ENCODE measurements around the gene RNF223. TPM values are rescaled to one million over a fixed set of nuclear protein-coding genes. Genes with fewer than 3 reads are reported as not detected.

The RNF223 gene
- total RNA-seq, 1 experiment from 2014 or later = not detected

DNA sequence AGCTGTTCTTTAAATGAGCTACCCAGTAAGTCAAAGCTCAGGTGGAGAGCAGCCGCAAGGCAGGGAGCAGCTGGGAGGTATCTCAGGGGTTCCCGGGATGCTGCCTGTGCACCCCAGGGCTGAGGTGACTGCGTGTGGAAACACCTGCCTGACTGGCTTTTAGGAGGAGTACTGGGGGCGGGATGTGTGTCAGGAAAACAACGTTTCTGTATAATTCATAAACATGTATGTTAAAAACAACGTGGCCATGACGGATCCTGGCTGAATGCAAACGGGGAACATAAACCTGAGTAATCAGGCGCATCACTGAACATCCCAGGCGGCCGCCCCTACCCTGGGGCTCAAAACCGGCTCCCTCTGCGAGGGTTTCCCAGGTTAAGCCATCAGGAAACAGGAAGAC is 40.3 kb upstream of the RNF223 start:
- Histone ChIP-seq H3K27me3 (ENCODE audit: insufficient read depth, low read length) (peaks cover 3% of the 10 kb centered on the region; the same call in 1 of the 2 replicates), H3K56ac (ENCODE audit: insufficient read length, low read depth, low read length) (no peak overlapping the region), H2AK5ac (ENCODE audit: insufficient read length, low read length) (no peak overlapping the region), H2BK20ac (ENCODE audit: low read depth, low read length, poor library complexity, severe bottlenecking) (no peak overlapping the region), H3K23me2 (ENCODE audit: insufficient read length, low read depth, low read length, poor library complexity, severe bottlenecking) (peaks cover 8% of the 10 kb centered on the region), H3K4ac (ENCODE audit: low read depth, low read length) (no peak overlapping the region), H4K8ac (replicated peaks; ENCODE audit: insufficient read length, low read depth, low read length) (no peak overlapping the region), H3K9ac (ENCODE audit: extremely low read depth, insufficient read length, low read length) (no peak overlapping the region), H2BK120ac (ENCODE audit: low read depth, low read length, poor library complexity, severe bottlenecking) (no peak overlapping the region), H3K27ac (ENCODE audit: insufficient read length, low read depth, low read length) (no peak overlapping the region), H3K4me1 (ENCODE audit: insufficient read depth, low read length) (no peaks in the 10 kb centered on the region; the same call in 1 of the 2 replicates), H3K79me2 (ENCODE audit: insufficient read depth, low read length) (no peaks in the 10 kb centered on the region; the same call in 1 of the 2 replicates), H2AFZ (ENCODE audit: low read length) (no peak overlapping the region), H4K91ac (ENCODE audit: insufficient read length, low read depth, low read length) (no peak overlapping the region), H3K4me2 (ENCODE audit: insufficient read depth, insufficient read length, low read length) (peak overlapping the region; percentile 68), H3K18ac (ENCODE audit: insufficient read length, low read depth, low read length) (no peak overlapping the region), H3T11ph (ENCODE audit: low read length) (no peak overlapping the region), H3K79me1 (ENCODE audit: insufficient read depth, low read depth, low read length, poor library complexity, severe bottlenecking) (peaks cover 2% of the 10 kb centered on the region), H3K14ac (ENCODE audit: insufficient read depth, low read length) (no peak overlapping the region), H2BK5ac (ENCODE audit: insufficient read length, low read length) (no peak overlapping the region), H3K9me3 (ENCODE audit: control insufficient read depth, low read depth, low read length) (peaks cover 7% of the 10 kb centered on the region), H4K5ac (ENCODE audit: insufficient read length, low read depth, low read length) (no peak overlapping the region), H2BK12ac (ENCODE audit: insufficient read length, low read depth, low read length) (no peak overlapping the region), H2BK15ac (ENCODE audit: low read depth, low read length) (no peak overlapping the region), H3K23ac (ENCODE audit: insufficient read length, low read depth, low read length) (no peak overlapping the region), H4K20me1 (ENCODE audit: control insufficient read depth, insufficient read depth, insufficient read length) (no peaks in the 10 kb centered on the region)
- peaks cover 27% of the 10 kb centered on the region for H3K27me3 Mint-ChIP-seq (ENCODE audit: low read depth)
- peaks cover 21 to 38% (median 24%) of the 10 kb centered on the region in 3 experiments for H3K36me3 Mint-ChIP-seq (ENCODE audit: insufficient read depth in 1 of 3, low read depth in 3 of 3)
- no CpG with 5 or more reads among the region's 13 CpGs for WGBS (ENCODE audit: extremely low coverage, insufficient read length, low lambda C conversion rate)
- TF ChIP-seq CTCF (conservative IDR thresholded peaks at IDR 0.05) = no peak
- no peak for DNase-seq
- H3K4me3 Mint-ChIP-seq = peak overlapping the region; percentile 73 to 89
- peaks cover 8 to 16% of the 10 kb centered on the region in 2 experiments for H3K9me3 Mint-ChIP-seq
- H3K27ac Mint-ChIP-seq = no peak overlapping the region
- peaks cover 19 to 22% of the 10 kb centered on the region in 2 experiments for H3K4me1 Mint-ChIP-seq
